ENCODE results near the gene HHIPL1.

Gene HHIPL1

GRCh38 chr14:99668307-99669295 is 23.7 kb downstream of the HHIPL1 start:
- H3K4me3 ChIP-seq (ENCODE audit: low read depth, low read length): no peak overlapping the region
- TF ChIP-seq CTCF (IDR thresholded peaks at IDR 0.05; ENCODE audit: low read depth, low read length): no peak

GRCh38 chr14:99670361-99671234 is 25.7 kb downstream of the HHIPL1 start:
- no peak overlapping the region for H3K4me3 ChIP-seq (ENCODE audit: low read depth, low read length)
- TF ChIP-seq CTCF (IDR thresholded peaks at IDR 0.05; ENCODE audit: low read depth, low read length): no peak

GRCh38 chr14:99671235-99672224 is 26.6 kb downstream of the HHIPL1 start:
- no peak for TF ChIP-seq CTCF (IDR thresholded peaks at IDR 0.05; ENCODE audit: low read depth, low read length)
- H3K4me3 ChIP-seq (ENCODE audit: low read depth, low read length): no peak overlapping the region

DNA sequence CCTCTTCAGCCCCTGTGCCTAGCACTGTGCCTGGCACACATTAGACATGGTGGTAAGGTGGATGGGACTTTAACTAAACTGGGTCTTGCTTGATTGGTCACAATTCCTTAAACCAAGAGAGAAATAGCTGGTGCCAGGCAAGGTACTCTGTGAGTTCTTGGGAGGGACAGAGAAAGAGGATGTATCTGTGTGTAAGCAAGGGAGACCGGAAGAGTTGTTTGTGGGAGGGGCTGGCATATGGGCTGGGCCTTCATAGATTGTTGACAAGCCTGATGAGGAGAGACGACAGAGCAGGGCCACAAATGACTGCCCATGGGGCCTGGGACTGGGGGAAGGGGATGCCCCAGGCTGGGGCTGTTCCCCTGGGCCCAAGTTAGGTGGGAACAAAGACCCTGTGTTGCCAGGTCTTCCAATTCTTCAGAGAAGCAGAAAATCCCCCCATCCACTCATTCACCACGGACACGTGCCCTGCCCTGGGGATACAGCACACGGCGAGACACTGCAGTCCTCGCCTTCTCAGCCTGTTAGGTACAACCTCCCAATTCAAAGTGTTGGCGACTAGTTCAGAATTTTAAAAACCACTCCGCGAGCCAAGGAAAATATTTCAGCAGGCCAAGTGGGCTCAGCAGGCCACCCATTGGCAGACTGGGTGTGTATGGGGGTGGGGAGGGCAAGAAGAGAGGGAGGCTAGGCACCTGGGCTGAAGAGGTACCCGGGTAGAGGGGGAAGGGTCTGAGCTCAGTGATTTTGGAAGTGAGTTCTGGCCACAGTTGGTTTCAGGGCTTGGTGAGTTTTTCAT is 27.8 kb downstream of the HHIPL1 start:
- no peak overlapping the region for H3K4me3 ChIP-seq (ENCODE audit: low read depth, low read length)
- TF ChIP-seq CTCF (IDR thresholded peaks at IDR 0.05; ENCODE audit: low read depth, low read length): no peak

DNA sequence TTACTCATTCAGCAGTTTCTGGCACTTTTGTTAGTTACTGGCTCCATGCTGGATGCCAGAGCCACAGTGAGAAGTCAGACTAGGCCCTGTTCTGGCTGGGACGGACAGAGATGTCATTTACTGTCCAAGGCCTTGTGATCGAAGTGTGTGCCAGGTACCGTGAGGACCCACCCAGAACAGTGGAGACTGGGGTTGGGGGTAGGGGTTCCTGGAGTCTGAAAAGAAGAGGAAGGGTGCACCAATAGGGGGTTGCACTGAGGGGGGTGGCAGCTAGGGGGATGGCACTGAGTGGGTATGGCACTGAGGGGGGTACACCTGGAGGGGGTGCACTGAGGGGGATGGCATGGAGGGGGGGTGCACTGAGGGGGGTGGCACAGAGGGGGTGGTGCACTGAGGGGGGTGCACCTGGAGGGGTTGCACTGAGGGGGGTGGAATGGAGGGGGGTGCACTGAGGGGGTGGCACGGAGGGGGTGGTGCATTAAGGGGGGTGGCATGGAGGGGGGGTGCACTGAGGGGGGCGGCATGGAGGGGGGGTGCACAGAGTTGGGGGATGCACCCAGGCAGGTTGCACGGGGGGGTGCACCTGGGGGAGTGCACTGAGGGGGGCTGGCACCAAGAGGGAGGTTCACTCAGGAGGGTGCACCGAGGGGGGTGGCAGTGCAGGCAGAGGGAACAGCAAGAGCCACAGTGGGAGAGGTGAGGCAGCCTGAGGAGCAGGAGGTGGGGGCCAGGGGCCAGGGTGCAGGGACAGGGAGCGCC is 28.6 kb downstream of the HHIPL1 start:
- TF ChIP-seq CTCF (IDR thresholded peaks at IDR 0.05; ENCODE audit: low read depth, low read length): no peak
- H3K4me3 ChIP-seq (ENCODE audit: low read depth, low read length): no peak overlapping the region

Measured in WI38 (cell line).